HEK293T (cell line): ENCODE measurements around the gene COL5A1.

Source experiments
- CTCF ChIA-PET: fragments of 350-600 bp; formaldehyde crosslinking; extraction: SDS; loops from one replicate; lab custom pipeline; 2021; ENCODE audit warnings: antibody characterized with exemption, inconsistent platforms; lab: Yijun Ruan, JAX
- POLR2A ChIA-PET: fragments of 350-600 bp; formaldehyde crosslinking; extraction: SDS; loops from one replicate; lab custom pipeline; 2020; ENCODE audit warnings: antibody characterized with exemption, inconsistent platforms; lab: Yijun Ruan, JAX
- DNase-seq: peaks from one replicate; pipeline ENCODE4 v3.0.0; 2012; ENCODE audit warnings: mixed read lengths; ENCODE audit errors: extremely low spot score
- ARNT ChIP-seq: fragments of 450-650 bp; IDR thresholded peaks from 2 replicates; pipeline ENCODE4 v1.6.1; 2017; ENCODE audit warnings: mild to moderate bottlenecking
- BHLHE40 ChIP-seq: fragments of 450-650 bp; IDR thresholded peaks from 2 replicates; pipeline ENCODE4 v1.6.1; 2016; ENCODE audit warnings: mild to moderate bottlenecking, moderate library complexity, borderline replicate concordance
- CTBP1 ChIP-seq: fragments of 450-650 bp; IDR thresholded peaks from 2 replicates; pipeline ENCODE4 v1.6.1; 2016; ENCODE audit warnings: borderline replicate concordance
- ELF4 ChIP-seq: fragments of 450-650 bp; IDR thresholded peaks from 2 replicates; pipeline ENCODE4 v1.6.1; 2017; ENCODE audit warnings: antibody characterized with exemption
- FOXA1 ChIP-seq: fragments of 450-650 bp; IDR thresholded peaks from 2 replicates; pipeline ENCODE4 v1.6.1; 2016; ENCODE audit warnings: mild to moderate bottlenecking
- FOXK2 ChIP-seq: fragments of 450-650 bp; IDR thresholded peaks from 2 replicates; pipeline ENCODE4 v1.6.1; 2016; ENCODE audit warnings: mild to moderate bottlenecking
- FOXM1 ChIP-seq: fragments of 450-650 bp; IDR thresholded peaks from 2 replicates; pipeline ENCODE4 v1.6.1; 2017; ENCODE audit warnings: mild to moderate bottlenecking, borderline replicate concordance
- HDGF ChIP-seq: fragments of 450-650 bp; IDR thresholded peaks from 2 replicates; pipeline ENCODE4 v1.6.1; 2017; ENCODE audit warnings: antibody characterized with exemption, borderline replicate concordance
- L3MBTL2 ChIP-seq: fragments of 450-650 bp; conservative IDR thresholded peaks from 2 replicates; pipeline ENCODE4 v1.6.1; 2016; ENCODE audit warnings: mild to moderate bottlenecking
- LEF1 ChIP-seq: fragments of 450-650 bp; IDR thresholded peaks from 2 replicates; pipeline ENCODE4 v1.6.1; 2017; ENCODE audit warnings: mild to moderate bottlenecking, borderline replicate concordance
- NFRKB ChIP-seq: fragments of 450-650 bp; IDR thresholded peaks from 2 replicates; pipeline ENCODE4 v1.6.1; 2016; ENCODE audit warnings: mild to moderate bottlenecking, moderate library complexity
- PKNOX1 ChIP-seq: fragments of 450-650 bp; IDR thresholded peaks from 2 replicates; pipeline ENCODE4 v1.6.1; 2016
- SP1 ChIP-seq: fragments of 450-650 bp; IDR thresholded peaks from 2 replicates; pipeline ENCODE4 v1.6.1; 2017
- SUZ12 ChIP-seq: fragments of 450-650 bp; IDR thresholded peaks from 2 replicates; pipeline ENCODE4 v1.6.1; 2016; ENCODE audit warnings: mild to moderate bottlenecking
- TARDBP ChIP-seq: fragments of 450-650 bp; IDR thresholded peaks from 2 replicates; pipeline ENCODE4 v1.6.1; 2016
- ZNF384 ChIP-seq: fragments of 450-650 bp; IDR thresholded peaks from 2 replicates; pipeline ENCODE4 v1.6.1; 2016

Gene COL5A1

GRCh38 chr9:134884492-134884891 is 242.9 kb downstream of the COL5A1 start:
- ChIA-PET POLR2A (no interaction called here), CTCF (no interaction called here)
- TF ChIP-seq BHLHE40 (no peak), SUZ12 (no peak), HDGF (no peak), ZNF384 (no peak), FOXA1 (no peak), PKNOX1 (no peak), ELF4 (no peak), ARNT (no peak), LEF1 (no peak), FOXM1 (no peak), L3MBTL2 (no peak), FOXK2 (no peak), SP1 (no peak), CTBP1 (no peak), TARDBP (no peak), NFRKB (no peak)
- DNase-seq, result no peak

DNA sequence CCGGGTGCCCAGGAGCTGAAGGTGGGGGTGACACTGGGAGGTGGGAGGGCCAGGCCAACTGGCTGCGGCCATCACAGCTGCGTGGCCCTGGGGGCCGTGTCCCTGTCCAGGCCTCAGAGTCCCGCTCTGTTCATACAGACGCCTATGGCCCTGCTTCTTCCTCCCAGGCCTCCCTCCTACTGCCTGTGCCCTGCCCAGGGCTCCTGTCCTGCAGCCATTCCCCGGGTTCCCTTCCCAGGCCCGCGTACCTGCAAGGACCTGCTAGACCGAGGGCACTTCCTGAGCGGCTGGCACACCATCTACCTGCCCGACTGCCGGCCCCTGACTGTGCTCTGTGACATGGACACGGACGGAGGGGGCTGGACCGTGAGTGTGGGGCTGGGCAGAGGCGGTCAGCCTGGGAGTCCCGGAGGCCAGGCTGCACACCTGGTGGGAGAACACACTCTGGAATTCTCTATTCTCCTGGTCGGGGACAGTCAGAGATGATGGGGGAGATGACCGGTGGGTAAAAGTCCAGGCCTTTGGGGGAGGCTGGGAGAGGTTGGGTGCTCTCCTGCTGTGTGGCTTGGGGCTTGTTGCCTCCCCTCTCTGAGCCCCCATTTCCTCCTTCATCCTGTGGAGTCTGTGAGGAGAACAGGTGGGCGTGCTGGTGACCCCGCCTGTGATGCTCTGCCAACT is 243.5 kb downstream of the COL5A1 start:
- ChIA-PET CTCF (no interaction called here), POLR2A (no interaction called here)
- TF ChIP-seq BHLHE40 (no peak), ARNT (no peak), SP1 (no peak), TARDBP (no peak), NFRKB (no peak), L3MBTL2 (no peak), ELF4 (no peak), CTBP1 (no peak), SUZ12 (no peak), ZNF384 (no peak), HDGF (no peak), LEF1 (no peak), FOXK2 (no peak), FOXA1 (no peak), PKNOX1 (no peak), FOXM1 (no peak)
- no peak for DNase-seq

DNA sequence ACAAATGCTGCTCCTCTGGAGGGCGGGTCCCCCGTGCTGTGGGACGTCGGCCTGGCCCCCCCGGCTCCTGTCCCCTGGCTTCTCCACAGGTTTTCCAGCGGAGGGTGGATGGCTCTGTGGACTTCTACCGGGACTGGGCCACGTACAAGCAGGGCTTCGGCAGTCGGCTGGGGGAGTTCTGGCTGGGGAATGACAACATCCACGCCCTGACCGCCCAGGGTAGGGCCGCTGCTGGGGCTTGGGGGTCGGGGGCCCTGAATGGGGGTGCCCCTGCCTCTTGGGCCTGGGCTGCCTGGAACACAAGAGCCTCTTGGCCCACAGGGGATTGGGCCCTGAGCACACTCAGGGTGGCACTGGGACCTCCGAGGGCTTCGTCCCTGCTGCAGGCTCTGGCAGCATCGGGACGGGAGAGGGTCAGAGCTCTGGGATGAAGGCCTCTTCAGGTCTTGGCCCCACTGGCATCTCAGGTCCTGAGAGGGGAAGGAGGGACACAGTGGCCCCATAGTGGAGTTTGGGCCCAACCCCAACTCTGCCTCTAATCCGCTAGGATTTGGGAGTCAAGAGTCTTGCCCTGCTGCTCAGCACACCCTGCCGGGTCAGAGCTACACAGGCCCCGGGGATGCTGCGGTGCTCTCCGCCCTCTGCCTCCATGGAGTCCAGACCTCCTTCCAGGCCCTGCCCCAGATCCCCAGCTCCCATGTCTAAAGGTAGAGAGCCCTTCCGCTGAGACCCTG is 244.2 kb downstream of the COL5A1 start:
- POLR2A ChIA-PET, result no interaction called here

GRCh38 chr9:134886413-134886913 is 244.9 kb downstream of the COL5A1 start:
- TF ChIP-seq HDGF (no peak), CTBP1 (no peak), LEF1 (no peak), ARNT (no peak), FOXM1 (no peak), PKNOX1 (no peak), ELF4 (no peak), L3MBTL2 (no peak), FOXA1 (no peak), SP1 (no peak), BHLHE40 (no peak), NFRKB (no peak), SUZ12 (no peak), FOXK2 (no peak)
- CTCF ChIA-PET, result no interaction called here
- POLR2A ChIA-PET, result no interaction called here
- DNase-seq, result no peak

More for the DNA sequence above, 244.2 kb downstream of the COL5A1 start:
- no peak for TF ChIP-seq SUZ12
- TF ChIP-seq FOXM1, result no peak
- TF ChIP-seq PKNOX1, result no peak
- no peak for TF ChIP-seq BHLHE40
- TF ChIP-seq ELF4, result no peak
- no peak for TF ChIP-seq TARDBP
- TF ChIP-seq HDGF, result no peak
- TF ChIP-seq ARNT, result no peak
- CTCF ChIA-PET, result no interaction called here
- DNase-seq, result no peak

DNA sequence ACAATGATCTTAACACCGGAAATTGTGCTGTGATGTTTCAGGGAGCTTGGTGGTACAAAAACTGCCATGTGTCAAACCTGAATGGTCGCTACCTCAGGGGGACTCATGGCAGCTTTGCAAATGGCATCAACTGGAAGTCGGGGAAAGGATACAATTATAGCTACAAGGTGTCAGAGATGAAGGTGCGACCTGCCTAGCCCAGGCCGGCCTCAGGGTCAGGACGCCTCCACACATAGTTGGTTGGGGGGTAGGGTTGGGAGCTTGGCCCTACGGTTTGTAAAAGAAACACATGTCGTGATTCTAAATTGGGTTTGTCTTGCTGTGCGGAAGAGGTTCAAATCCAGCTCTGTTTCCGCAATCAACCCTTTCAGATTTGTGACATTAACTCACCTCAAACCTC is 245.6 kb downstream of the COL5A1 start:
- DNase-seq, result no peak
- TF ChIP-seq ZNF384, result no peak
- TF ChIP-seq SP1, result no peak
- TF ChIP-seq TARDBP, result no peak
- no peak for TF ChIP-seq NFRKB
- TF ChIP-seq PKNOX1, result no peak
- no peak for TF ChIP-seq FOXA1
- TF ChIP-seq ARNT, result no peak
- no peak for TF ChIP-seq FOXM1
- TF ChIP-seq HDGF, result no peak
- no peak for TF ChIP-seq L3MBTL2
- no peak for TF ChIP-seq LEF1
- TF ChIP-seq CTBP1, result no peak
- CTCF ChIA-PET, result no interaction called here
- POLR2A ChIA-PET, result no interaction called here
